Measurements from ENCODE around the gene AKAP13.

GRCh38 chr15:85558848-85559247, 178.4 kb downstream of the AKAP13 start:
- TF ChIP-seq POLR2AphosphoS5 (IDR thresholded peaks at IDR 0.05; ENCODE audit: low read depth, low read length) (no peak), SIN3A (IDR thresholded peaks at IDR 0.05; ENCODE audit: borderline replicate concordance, low read depth, low read length) (no peak), ZBTB33 (IDR thresholded peaks at IDR 0.05; ENCODE audit: borderline replicate concordance, low read depth) (no peak), PBX3 (IDR thresholded peaks at IDR 0.05) (no peak)
- TF ChIP-seq, protein P1, sequence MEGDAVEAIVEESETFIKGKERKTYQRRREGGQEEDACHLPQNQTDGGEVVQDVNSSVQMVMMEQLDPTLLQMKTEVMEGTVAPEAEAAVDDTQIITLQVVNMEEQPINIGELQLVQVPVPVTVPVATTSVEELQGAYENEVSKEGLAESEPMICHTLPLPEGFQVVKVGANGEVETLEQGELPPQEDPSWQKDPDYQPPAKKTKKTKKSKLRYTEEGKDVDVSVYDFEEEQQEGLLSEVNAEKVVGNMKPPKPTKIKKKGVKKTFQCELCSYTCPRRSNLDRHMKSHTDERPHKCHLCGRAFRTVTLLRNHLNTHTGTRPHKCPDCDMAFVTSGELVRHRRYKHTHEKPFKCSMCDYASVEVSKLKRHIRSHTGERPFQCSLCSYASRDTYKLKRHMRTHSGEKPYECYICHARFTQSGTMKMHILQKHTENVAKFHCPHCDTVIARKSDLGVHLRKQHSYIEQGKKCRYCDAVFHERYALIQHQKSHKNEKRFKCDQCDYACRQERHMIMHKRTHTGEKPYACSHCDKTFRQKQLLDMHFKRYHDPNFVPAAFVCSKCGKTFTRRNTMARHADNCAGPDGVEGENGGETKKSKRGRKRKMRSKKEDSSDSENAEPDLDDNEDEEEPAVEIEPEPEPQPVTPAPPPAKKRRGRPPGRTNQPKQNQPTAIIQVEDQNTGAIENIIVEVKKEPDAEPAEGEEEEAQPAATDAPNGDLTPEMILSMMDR (IDR thresholded peaks at IDR 0.05) = no peak

Measured in SK-N-SH (cell line).